Cardiac fibroblast (primary cell): ENCODE measurements around the gene GATA2.

Experiments
- DNase-seq, 2 donors: peaks; one replicate each; pipeline versions ENCODE4 v3.0.0 to v3.0.0-alpha.2; 2010; ENCODE audit warnings: low read depth in 2 of 2
- H3K4me3 ChIP-seq, 2 donors: replicated peaks in 1 of 2; 1 replicate in 1 of 2; 2 replicates in 1 of 2; pipeline ENCODE4 v1.5.1; 2011; ENCODE audit warnings: low read depth in 2 of 2, low read length in 2 of 2, mild to moderate bottlenecking in 2 of 2, moderate library complexity in 1 of 2
- TF ChIP-seq, protein P1 (sequence below): IDR thresholded peaks from one replicate; pipeline ENCODE4 v1.5.1; 2011; ENCODE audit warnings: low read depth, mild to moderate bottlenecking, low read length, inconsistent platforms

The GATA2 gene

GRCh38 chr3:128508852-128509251 lies 15.9 kb upstream of the GATA2 start:
- no peak overlapping the region for H3K4me3 ChIP-seq
- TF ChIP-seq, protein P1, sequence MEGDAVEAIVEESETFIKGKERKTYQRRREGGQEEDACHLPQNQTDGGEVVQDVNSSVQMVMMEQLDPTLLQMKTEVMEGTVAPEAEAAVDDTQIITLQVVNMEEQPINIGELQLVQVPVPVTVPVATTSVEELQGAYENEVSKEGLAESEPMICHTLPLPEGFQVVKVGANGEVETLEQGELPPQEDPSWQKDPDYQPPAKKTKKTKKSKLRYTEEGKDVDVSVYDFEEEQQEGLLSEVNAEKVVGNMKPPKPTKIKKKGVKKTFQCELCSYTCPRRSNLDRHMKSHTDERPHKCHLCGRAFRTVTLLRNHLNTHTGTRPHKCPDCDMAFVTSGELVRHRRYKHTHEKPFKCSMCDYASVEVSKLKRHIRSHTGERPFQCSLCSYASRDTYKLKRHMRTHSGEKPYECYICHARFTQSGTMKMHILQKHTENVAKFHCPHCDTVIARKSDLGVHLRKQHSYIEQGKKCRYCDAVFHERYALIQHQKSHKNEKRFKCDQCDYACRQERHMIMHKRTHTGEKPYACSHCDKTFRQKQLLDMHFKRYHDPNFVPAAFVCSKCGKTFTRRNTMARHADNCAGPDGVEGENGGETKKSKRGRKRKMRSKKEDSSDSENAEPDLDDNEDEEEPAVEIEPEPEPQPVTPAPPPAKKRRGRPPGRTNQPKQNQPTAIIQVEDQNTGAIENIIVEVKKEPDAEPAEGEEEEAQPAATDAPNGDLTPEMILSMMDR, result no peak
- no peak for DNase-seq

- TF ChIP-seq, protein P1, result no peak
Observed at GRCh38 chr3:128506754-128507153, 13.8 kb upstream of the GATA2 start.

DNA sequence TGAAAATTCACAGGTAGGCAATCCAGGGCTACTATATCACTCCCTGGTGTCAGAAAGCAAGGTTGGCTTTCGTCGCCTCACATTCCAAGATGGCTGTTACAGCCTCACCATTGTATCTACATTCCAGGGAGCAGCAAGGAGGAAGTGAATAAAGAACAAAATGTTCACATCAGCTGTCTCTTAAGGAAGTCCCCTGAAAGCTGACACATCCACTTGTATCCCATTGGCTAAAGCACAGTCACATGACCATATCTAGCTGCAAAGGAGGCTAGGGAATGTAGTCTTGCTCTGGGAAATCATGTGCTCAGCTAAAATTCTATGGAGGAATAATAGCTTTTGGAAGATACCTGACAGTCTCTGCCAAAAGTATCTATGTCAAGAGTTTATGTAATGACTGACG lies 12.8 kb upstream of the GATA2 start:
- H3K4me3 ChIP-seq, result no peak overlapping the region
- peak in 1 of 2 donors; percentile 51 for DNase-seq
- TF ChIP-seq, protein P1, result no peak

More at GRCh38 chr3:128506754-128507153, 13.8 kb upstream of the GATA2 start:
- DNase-seq, result no peak
- no peak overlapping the region for H3K4me3 ChIP-seq

- TF ChIP-seq, protein P1, result no peak
- no peak for DNase-seq
Observed at GRCh38 chr3:128504963-128505730, 12.1 kb upstream of the GATA2 start.

GRCh38 chr3:128504533-128504915 lies 11.5 kb upstream of the GATA2 start:
- no peak for DNase-seq
- no peak overlapping the region for H3K4me3 ChIP-seq
- TF ChIP-seq, protein P1, result no peak

More at GRCh38 chr3:128504963-128505730, 12.1 kb upstream of the GATA2 start:
- H3K4me3 ChIP-seq, result no peak overlapping the region

GRCh38 chr3:128503751-128504532 lies 10.9 kb upstream of the GATA2 start:
- no peak for DNase-seq
- TF ChIP-seq, protein P1, result no peak
- no peak overlapping the region for H3K4me3 ChIP-seq
